ENCODE results near the gene NANOS3. TPM values are rescaled to one million over a fixed set of nuclear protein-coding genes. Genes with fewer than 3 reads are reported as not detected.
A peak's percentile ranks its signal among the peaks of the same experiment; 100 is the strongest.

Gene NANOS3
- total and polyA plus RNA-seq, 2 experiments from 2014 or later: not detected

DNA sequence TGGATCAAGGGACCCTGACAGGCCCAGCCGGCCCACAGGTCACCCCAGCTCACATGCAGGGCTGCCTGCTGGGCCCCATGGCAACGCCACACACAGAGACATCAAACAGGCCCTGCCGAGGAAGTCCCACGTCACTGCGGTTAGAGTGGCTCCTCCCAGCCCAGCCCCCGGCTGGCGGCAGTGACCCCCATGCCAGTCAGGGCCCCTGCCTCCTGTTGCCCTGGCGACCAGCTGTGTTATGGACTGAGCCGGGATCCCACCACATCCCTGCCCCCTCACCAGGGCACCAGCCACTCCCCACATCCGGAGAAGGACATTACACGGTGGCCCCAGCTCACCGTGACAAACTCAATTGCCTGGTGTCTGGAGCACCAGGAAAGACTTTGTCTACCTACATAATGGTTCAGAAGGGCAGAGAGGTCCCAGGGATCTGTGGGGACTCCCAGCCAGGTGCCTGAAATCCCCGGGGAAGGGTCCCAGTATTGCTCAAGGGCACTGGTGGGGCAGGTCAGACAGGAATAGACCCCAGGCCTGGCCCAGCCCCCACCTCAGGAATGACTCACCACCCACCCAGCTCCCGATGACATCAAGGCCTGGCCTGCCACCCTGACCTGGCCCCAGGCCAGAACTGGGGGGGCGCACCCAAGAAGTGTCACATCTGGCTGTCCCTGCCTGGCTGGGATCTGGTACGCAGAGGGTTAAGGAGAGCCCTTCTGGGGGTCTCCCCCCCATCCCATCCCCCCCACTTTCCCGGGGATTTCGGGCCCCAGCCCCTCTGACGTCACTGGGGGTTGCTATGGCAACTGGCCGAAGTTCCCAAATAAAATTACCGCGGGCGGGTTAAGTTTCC lies 30.2 kb upstream of the NANOS3 start (continued):
- TF ChIP-seq, protein P1, sequence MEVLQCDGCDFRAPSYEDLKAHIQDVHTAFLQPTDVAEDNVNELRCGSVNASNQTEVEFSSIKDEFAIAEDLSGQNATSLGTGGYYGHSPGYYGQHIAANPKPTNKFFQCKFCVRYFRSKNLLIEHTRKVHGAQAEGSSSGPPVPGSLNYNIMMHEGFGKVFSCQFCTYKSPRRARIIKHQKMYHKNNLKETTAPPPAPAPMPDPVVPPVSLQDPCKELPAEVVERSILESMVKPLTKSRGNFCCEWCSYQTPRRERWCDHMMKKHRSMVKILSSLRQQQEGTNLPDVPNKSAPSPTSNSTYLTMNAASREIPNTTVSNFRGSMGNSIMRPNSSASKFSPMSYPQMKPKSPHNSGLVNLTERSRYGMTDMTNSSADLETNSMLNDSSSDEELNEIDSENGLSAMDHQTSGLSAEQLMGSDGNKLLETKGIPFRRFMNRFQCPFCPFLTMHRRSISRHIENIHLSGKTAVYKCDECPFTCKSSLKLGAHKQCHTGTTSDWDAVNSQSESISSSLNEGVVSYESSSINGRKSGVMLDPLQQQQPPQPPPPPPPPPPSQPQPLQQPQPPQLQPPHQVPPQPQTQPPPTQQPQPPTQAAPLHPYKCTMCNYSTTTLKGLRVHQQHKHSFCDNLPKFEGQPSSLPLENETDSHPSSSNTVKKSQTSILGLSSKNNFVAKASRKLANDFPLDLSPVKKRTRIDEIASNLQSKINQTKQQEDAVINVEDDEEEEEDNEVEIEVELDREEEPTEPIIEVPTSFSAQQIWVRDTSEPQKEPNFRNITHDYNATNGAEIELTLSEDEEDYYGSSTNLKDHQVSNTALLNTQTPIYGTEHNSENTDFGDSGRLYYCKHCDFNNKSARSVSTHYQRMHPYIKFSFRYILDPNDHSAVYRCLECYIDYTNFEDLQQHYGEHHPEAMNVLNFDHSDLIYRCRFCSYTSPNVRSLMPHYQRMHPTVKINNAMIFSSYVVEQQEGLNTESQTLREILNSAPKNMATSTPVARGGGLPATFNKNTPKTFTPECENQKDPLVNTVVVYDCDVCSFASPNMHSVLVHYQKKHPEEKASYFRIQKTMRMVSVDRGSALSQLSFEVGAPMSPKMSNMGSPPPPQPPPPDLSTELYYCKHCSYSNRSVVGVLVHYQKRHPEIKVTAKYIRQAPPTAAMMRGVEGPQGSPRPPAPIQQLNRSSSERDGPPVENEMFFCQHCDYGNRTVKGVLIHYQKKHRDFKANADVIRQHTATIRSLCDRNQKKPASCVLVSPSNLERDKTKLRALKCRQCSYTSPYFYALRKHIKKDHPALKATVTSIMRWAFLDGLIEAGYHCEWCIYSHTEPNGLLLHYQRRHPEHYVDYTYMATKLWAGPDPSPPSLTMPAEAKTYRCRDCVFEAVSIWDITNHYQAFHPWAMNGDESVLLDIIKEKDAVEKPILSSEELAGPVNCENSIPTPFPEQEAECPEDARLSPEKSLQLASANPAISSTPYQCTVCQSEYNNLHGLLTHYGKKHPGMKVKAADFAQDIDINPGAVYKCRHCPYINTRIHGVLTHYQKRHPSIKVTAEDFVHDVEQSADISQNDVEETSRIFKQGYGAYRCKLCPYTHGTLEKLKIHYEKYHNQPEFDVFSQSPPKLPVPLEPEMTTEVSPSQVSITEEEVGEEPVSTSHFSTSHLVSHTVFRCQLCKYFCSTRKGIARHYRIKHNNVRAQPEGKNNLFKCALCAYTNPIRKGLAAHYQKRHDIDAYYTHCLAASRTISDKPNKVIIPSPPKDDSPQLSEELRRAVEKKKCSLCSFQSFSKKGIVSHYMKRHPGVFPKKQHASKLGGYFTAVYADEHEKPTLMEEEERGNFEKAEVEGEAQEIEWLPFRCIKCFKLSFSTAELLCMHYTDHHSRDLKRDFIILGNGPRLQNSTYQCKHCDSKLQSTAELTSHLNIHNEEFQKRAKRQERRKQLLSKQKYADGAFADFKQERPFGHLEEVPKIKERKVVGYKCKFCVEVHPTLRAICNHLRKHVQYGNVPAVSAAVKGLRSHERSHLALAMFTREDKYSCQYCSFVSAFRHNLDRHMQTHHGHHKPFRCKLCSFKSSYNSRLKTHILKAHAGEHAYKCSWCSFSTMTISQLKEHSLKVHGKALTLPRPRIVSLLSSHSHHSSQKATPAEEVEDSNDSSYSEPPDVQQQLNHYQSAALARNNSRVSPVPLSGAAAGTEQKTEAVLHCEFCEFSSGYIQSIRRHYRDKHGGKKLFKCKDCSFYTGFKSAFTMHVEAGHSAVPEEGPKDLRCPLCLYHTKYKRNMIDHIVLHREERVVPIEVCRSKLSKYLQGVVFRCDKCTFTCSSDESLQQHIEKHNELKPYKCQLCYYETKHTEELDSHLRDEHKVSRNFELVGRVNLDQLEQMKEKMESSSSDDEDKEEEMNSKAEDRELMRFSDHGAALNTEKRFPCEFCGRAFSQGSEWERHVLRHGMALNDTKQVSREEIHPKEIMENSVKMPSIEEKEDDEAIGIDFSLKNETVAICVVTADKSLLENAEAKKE (CRISPR knock-in tag; IDR thresholded peaks at IDR 0.05): no peak
- TF ChIP-seq CREB1 (CRISPR knock-in tag; IDR thresholded peaks at IDR 0.05; ENCODE audit: low read depth): peak; percentile 96
- TF ChIP-seq POLR2AphosphoS5 (IDR thresholded peaks at IDR 0.05; ENCODE audit: low read depth): 0 out of 2 replicates have a peak, but pooled peaks have one; percentile 31
- no peak for TF ChIP-seq ZNF331 (CRISPR knock-in tag; IDR thresholded peaks at IDR 0.05; ENCODE audit: low read depth)
- TF ChIP-seq JUNB (IDR thresholded peaks at IDR 0.05; ENCODE audit: unreplicated experiment): no peak
- no peak for TF ChIP-seq ZNF114 (CRISPR knock-in tag; IDR thresholded peaks at IDR 0.05)
- TF ChIP-seq STAT1 (IDR thresholded peaks at IDR 0.05; ENCODE audit: unreplicated experiment): no peak
- TF ChIP-seq, protein P2, sequence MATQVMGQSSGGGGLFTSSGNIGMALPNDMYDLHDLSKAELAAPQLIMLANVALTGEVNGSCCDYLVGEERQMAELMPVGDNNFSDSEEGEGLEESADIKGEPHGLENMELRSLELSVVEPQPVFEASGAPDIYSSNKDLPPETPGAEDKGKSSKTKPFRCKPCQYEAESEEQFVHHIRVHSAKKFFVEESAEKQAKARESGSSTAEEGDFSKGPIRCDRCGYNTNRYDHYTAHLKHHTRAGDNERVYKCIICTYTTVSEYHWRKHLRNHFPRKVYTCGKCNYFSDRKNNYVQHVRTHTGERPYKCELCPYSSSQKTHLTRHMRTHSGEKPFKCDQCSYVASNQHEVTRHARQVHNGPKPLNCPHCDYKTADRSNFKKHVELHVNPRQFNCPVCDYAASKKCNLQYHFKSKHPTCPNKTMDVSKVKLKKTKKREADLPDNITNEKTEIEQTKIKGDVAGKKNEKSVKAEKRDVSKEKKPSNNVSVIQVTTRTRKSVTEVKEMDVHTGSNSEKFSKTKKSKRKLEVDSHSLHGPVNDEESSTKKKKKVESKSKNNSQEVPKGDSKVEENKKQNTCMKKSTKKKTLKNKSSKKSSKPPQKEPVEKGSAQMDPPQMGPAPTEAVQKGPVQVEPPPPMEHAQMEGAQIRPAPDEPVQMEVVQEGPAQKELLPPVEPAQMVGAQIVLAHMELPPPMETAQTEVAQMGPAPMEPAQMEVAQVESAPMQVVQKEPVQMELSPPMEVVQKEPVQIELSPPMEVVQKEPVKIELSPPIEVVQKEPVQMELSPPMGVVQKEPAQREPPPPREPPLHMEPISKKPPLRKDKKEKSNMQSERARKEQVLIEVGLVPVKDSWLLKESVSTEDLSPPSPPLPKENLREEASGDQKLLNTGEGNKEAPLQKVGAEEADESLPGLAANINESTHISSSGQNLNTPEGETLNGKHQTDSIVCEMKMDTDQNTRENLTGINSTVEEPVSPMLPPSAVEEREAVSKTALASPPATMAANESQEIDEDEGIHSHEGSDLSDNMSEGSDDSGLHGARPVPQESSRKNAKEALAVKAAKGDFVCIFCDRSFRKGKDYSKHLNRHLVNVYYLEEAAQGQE (IDR thresholded peaks at IDR 0.05; ENCODE audit: unreplicated experiment): no peak
- no peak for TF ChIP-seq NANOG (IDR thresholded peaks at IDR 0.05; ENCODE audit: borderline replicate concordance)

Data from GM23338 (cell line).